NCI-H1694 treated with DMSO at 0.1 percent for 48 hours (cell line): ENCODE measurements around the gene PARM1.
A peak's percentile ranks its signal among the peaks of the same experiment; 100 is the strongest.

Experiments
- DNase-seq: peaks from one replicate; lab custom pipeline; 2025; lab: John Stamatoyannopoulos, UW

The PARM1 gene

DNA sequence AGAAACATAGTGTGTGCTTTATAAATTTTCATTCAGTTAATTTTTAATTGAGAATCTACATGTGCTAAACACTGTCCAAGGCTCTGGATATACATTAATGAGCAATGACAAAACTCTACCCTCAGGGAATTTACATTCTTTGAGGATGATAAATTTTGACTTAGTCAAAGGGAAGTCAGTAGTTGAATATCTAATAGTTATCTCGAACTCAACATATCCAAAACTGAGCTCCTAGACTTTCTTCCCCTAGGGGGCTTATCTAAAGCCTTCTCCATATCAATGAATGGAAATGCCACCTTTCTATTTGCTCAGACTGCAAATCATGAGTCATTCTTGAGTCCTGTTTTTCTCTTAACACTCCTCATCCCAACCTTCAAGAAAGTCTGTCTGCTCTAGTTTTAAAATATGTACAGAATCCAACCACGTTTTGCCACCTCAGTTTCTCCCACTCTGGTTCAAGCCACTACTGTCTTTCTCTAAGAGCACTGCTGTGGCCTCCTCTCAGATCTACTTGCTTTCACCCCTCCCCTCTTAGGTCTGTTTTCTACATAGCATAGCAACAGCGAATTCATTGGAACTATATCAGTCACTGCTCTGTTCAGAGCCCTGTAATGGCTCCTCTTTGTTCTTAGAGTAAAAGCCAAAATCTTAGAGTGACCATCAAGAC is 9.5 kb downstream of the PARM1 start:
- DNase-seq: no peak

DNA sequence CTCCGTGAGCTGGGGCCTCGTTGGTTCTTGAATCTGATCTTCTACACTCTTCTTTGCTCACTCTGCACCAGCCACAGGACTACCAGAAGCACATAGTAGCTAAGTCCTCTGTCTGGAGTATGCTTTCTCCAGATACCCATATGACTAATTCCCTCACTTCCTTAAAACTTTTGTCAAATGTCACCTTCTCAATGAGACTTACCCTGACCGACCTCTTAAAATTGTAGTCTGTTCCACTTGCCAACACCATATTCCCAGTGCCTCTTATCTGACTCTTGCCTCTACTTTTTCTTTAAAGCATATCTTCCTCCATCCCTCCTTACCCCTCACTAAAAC is 10.0 kb downstream of the PARM1 start:
- no peak for DNase-seq

GRCh38 chr4:74944354-74944793 is 11.5 kb downstream of the PARM1 start:
- no peak for DNase-seq

DNA sequence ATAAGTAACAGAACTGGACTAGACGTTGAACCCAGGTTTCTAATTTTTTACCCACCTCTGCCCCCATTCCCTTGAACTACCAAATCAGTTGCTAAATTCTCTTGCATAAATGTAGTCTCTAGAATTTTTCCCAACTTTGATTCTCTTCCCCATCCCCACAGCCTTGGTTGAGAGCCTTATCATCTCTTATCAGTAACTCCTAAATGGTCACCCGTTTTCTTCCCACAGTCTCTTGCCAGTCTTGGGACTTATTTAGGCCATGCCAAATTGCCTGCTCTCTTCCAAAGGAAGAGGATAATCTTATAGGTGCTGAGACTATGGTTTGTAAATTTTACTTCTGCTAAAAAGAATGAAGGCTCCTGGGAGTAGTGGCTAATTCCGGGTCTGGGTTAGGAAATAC is 13.3 kb downstream of the PARM1 start:
- no peak for DNase-seq

GRCh38 chr4:74947798-74948197 is 14.9 kb downstream of the PARM1 start:
- DNase-seq: no peak

- DNase-seq: no peak
Measured at GRCh38 chr4:74948236-74948635, 15.3 kb downstream of the PARM1 start.

DNA sequence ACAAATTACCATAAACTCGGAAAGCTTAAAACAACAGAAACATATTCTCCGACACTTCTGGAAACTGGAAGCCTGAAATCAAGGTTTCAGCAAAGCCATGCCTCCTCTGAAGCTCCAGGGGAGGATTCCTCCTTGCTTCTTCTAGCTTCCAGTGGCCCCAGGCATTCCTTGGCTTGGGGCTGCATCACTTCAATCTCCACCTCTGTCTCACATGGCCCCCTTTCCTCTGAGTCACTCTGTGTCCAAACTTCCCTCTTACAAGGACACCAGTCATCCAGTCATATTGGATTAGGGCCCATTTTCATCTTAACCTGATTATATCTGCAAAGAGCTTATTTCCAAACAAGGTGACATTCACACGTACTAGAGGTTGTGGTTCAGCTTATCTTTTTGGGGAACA is 17.3 kb downstream of the PARM1 start:
- DNase-seq: no peak

GRCh38 chr4:74950882-74951281 is 18.0 kb downstream of the PARM1 start:
- DNase-seq: no peak

DNA sequence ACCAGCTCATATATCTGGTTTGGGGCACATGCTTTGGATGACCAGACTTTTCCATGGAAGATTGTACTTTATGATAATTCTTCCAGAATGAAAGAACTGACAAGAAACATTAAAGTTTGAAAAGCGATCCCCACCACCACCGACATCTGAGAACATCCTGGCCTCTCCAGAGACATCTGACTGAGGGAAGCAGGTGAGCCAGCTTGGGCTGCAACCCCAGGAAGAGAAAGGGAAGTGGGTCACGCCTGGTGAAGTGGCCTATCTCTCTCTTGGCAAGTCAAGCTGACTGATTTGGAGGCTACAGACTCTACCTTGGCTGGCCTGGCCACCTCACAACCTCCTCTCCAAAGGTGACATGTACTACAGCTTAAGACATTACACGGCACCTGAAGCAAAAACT is 20.7 kb downstream of the PARM1 start:
- no peak for DNase-seq

GRCh38 chr4:74958881-74959280 is 26.0 kb downstream of the PARM1 start:
- DNase-seq: no peak

GRCh38 chr4:74961230-74961629 is 28.3 kb downstream of the PARM1 start:
- DNase-seq: no peak

GRCh38 chr4:74962584-74962983 is 29.7 kb downstream of the PARM1 start:
- no peak for DNase-seq

- no peak for DNase-seq
Measured at GRCh38 chr4:74964311-74964710, 31.4 kb downstream of the PARM1 start.

DNA sequence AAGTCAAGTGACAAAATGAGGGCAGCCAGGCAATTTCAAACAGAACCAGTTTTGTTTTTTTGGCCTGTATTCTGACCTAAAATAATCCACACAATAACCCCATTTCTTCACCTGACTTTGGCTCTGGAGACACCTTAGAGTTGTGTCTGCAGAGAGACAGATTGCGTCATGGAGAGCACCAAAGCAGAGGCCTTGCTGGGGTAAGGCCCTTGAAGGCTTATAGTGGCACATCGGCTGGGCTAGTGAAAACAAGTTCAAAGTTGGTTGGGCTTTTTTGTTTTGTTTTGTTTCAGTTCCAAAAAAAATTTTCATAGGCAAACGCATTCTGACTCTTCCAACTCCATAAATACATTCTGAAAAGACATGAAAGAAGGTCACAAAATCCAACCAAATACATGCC is 34.4 kb downstream of the PARM1 start:
- no peak for DNase-seq

DNA sequence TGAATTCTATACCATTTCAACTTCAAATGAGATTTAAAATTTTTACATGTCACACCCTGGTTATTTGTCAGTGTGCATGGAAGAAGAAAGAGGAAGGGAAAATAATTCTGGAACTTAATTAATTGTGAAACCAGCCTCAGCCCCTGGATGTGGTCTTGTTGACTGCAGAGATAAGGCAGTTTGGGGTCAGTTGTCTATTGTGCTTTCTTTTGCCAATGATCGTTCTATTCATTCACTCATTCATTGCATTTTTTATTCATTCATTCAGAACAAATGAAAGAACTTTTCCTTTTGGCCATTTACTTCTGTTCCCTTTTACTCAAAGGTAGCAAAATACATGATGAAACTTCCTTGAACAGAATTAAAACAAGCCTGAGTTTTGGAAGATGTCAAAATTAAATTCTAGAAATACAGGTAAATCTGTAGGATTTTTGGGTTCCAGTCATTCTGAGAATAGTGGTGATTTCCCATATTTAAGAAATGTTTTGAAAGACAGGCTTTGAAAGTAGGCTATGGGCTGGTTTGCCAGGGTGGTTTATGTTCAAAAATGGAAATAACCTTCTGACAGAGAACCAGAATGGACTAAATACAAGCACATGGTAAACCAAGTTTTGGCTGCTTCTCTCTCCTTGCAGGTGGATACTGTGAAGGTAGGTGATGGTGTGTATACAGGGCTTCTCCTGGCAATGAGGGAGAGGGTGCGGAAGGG is 35.7 kb downstream of the PARM1 start:
- no peak for DNase-seq

GRCh38 chr4:74969507-74970474 is 36.9 kb downstream of the PARM1 start:
- peak; percentile 52 for DNase-seq

- DNase-seq: no peak
Measured at GRCh38 chr4:74970577-74970976, 37.7 kb downstream of the PARM1 start.

- no peak for DNase-seq
Measured at GRCh38 chr4:74971862-74972261, 38.9 kb downstream of the PARM1 start.

DNA sequence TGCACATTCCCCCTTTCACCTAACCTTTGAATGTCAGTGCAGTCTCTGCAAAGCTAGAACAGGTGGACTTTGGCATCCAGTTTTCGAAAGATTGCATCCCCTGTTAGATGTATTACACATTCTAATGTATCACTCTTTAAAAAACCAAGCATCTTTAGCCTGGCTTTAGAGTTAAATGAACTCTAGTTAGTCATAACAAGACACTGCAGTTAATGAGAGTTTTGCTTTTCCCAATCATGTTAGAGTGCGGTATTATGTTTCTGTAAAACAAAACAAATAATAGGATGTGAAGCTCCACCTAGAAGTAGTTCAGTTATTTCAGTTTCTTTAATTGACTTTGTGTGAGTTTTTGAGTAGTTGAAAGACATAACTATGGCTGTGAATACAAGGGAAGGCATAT is 42.2 kb downstream of the PARM1 start:
- no peak for DNase-seq

GRCh38 chr4:74975848-74976824 is 43.2 kb downstream of the PARM1 start:
- no peak for DNase-seq

DNA sequence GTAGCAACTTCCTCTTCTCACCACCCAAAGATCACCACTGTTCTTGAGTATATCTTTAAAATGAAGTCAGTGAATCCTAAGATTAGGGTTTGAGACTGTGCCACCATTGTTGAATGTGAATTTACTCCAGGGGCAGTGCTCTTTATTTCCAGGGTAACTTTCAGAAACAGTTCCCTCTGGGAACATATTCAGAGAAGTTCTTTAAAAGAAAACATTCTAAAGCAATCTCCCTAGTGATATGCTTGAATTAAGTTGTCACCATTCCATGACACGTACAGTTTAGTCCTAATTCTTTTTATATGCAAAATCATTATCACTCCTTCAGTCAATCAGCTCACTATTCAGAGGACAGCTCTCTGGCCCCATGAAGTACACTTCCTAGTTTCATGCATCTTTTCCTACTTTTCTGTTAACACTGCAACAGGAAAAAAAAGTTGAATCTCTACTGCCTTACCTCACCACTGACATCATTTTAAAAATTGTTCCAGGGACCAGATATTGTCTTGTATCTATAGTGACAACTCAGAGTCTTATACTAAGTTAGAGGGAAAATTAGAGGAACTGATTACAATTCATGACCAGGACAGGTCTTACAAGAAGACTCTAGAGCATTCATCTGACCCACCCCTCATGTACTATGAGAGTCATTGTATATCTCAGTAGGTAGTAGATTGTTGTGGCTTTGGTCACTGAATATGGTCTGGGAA is 49.8 kb downstream of the PARM1 start:
- no peak for DNase-seq
